Suppressor macrophage treated with lipopolysaccharide for 4 hours (primary cell): ENCODE measurements around the gene DOCK2.
"Not testable (repeated sequence)": the region's sequence is repeated elsewhere in the genome, so short reads cannot be mapped to it uniquely, and the experiment has no call there.

Source experiments
- DNase-seq: peaks from one replicate; pipeline ENCODE4 v3.0.0-alpha.2; 2020

The DOCK2 gene

DNA sequence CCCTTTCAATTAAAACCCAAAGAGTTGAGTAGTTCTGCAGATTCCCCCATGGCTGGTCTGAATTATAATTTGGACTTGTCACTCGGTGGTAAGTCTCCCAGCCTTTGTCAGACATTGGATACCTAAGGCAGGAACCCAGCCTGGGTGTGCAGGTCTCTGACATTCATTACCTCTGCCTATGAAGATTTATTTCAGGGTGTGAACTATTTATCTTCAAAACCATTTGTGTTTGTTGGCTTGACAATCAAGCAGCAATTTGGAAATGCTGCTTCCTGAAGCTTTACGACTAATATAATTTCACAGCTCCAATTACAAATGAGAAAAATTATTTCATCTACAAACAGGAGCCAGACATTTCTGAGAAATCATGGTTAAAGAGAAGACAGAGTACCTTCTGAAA, 160.5 kb downstream of the DOCK2 start:
- no peak for DNase-seq

DNA sequence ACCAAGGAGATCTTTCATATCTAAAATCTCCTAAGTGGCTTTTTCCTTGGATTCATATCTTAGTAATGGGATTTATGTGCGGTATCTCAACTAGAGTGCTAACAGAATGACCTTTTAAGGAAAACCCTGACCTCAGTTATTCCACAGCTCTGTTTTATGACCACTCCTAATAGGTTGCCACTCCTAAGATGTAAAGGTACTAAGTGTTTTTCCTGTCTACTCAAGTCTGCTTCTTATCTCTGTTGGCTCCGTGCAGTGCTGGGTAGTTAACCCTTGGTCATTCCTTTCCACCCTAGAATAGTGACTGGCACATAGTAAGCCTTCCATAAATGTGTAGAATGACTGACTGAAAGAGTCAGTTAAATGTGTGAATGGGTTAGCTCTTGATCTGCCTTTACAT, 161.4 kb downstream of the DOCK2 start:
- no peak for DNase-seq

DNA sequence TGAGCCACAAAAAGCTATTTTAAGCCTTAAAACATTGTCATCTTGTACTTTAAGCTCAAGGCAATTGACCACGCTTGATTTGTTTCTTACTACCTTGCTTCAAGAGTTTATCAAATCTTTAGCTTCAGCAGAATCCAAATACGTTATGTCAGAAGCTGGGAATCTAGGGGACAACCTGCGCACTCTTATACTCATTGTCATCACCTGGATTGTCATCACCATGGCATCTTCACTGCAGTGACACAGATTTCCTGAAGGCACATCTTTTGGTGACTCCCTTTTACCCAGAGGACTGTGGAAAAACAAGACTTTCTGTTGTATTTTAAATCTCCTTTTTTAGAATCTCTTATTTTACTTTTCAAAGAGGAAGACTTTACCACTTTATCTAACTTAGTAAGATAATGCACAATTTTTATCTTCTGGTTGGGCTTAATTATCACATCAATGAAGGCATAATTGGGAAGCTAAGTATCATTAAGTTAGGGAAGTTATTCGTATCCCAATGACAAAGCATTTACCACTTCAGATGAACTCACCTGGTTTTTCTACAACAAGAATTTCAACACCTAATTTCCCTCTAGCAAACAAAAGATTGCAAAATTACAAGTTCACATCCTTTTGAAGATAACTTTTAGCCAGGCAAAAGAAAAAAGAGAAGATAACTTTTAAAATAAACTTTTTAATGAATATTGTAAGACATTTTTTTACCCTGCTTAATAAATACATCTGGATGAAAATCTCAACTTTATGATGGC, 162.0 kb downstream of the DOCK2 start:
- DNase-seq = no peak

DNA sequence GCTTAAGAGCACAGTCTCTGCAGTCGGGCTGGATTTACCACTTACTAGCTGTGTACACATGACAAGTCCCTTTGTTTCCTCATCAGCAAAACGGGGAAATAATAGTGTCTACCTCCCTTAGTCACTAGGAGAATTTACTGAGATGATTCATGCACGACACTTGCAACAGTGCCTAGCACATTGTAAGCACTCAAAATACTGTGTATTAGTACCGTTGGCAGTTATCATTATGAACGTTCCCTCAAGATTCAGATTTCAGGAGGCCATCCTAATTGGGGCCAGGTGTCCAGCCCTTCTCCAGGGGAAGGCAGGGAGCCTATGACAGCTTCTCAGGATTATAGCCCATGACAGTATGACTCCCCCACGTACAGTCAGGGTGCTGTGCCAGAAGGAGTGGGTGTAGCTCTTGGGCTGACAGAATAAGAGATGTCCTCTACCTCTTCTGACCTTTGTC, 164.3 kb downstream of the DOCK2 start:
- DNase-seq = peak; percentile 88

DNA sequence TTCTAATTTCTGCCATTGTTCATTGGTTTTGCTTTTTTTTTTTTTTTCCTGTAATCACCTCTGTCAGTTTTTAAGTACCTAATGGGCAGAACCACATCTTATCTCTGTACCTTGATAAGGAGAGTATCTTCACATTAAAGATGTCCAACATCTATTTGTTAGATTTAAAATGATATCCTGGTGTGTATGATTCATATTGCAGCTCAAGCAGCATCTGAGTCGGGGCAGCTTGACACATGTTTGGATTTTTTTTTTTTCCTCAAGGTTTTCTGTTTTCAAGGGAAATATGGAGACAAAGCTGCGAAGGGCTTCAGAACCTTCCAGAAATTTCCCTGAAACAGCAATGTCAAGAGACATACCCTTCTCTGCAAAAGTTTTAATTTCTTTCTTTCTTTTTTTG, 164.7 kb downstream of the DOCK2 start:
- no peak for DNase-seq

DNA sequence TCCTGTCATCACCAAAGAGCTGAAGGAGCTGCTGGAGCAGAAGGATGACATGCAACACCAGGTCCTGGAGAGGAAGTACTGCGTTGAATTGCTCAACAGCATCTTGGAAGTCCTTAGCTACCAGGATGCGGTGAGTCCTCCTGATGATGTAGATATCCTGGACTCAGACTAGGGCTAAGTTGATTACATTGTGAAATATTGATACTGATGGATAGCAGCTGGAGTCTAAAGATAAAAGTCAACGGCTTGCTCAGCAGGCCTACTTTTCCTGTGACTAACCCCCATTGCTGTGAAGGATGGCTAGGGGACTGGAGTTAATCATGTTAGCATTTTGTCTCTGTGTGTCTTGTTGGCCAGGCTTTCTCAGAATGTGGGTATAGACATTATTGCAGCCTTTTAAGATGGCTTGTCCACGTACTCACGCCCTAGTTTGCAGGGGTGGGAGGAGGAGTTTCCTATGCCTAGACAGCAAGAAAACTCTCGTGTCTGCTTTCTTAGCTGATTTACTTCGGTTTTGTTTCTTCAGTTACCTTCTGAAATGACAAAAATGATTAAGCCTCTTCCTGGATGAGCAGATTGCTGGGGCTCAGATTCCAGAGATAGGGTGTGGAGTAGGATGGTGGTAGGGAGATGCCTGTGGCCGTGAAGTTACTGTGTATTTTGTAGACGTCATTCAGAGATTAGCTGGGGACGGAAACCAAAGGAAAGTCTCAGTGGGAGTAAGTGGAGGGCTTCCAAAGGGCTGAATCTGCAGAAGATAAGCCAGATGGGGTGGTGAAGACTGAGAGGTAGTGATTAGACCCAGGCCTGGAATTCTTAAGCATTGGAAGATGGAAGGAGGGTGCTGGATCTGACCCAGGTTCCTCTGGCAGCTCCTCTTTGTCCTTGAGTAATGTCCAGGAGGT, 166.3 kb downstream of the DOCK2 start:
- DNase-seq = peak; percentile 90

DNA sequence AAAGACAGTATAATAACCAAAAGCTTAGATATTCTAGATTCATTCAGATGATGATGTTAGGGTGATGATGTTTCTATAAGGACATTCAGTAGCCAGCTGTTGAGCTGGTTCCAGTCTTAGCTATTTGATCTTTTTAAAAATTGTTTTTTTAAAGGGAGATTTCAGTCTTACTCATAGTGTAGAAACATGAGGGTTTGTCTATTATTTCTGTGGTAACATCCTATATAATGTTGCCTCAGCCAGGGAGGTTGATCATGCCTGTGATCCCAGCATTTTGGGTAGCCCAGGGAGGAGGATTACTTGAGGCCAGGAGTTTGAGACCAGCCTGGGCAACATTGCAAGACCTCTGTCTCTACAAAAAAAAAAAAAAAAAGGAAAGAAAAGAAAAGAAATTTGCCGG, 167.8 kb downstream of the DOCK2 start:
- DNase-seq = no peak

DNA sequence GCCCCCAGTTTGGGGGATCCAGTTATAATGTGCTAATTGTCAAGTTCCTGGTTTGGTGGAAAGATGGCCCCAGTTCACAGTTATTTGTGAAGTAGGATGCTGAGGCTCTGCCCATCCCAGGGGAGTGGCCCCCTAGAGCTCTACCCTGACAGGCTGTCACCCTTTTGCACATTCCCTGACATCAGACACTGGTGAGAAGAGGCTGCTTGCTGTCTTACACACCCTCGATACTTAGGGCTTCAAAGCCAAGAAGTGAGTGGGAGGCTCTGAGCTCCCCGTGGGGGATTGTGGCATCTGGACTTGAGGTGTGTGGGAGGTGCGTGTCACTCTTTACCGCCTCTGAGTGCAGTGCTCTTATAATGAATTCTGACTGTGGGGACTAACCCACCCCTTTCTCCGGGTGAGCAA, 168.5 kb downstream of the DOCK2 start:
- DNase-seq = peak; percentile 64

DNA sequence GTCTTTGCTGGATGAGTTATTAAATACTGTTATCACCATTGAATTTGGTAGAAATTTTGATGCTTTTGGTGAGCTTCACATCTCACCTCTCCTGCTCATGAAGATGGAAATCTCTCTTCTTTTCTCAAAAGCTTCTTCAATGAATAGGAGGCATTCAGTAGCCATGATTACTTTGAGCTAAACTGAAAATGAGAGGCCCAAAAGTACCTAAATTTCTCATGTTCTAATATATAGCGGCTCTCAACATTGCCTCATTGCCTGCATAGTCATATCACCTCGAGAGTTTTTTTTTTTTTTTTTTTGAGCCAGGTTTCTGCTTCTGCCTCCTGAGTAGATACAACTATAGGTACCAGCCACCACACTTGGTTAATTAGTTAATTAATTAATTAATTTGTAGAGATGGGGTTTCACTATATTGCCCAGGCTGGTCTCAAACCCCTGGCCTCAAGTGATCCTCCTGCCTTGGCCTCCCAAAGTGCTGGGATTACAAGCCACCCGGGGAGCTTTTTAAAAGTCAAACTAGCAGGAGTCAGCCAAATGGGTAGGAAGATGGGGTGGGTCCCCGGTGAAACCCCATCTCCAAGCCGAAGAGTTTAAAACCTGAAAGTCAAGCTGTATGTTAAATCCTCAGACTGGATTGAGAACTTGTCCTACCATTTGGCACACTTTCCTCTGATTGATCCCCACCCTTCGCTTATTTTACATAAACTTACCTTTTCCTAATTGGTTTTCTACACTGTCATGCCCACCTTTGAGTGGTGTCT, 169.0 kb downstream of the DOCK2 start:
- DNase-seq = no peak

DNA sequence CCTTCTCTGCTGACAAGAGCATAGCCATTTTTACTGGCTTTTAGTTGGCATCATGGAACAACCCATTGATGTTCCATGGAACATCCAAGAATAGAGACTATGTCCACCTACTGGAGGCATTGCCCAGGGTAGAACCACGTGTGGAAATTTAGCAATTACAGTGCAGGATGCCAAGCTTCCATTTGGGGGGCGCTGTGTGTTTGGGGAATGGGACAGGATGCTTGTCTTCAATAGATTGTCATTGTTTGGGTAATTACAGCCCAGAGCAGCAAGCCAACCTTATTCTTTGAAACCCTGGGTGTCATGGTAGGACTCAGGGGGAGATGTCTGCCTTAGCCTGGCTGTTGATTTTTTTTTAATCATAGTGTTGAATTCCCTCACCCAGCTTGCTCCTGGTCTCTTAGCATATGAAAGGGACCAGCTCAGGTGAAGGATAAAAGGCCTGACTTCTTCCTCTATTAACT, 171.1 kb downstream of the DOCK2 start:
- no peak for DNase-seq

DNA sequence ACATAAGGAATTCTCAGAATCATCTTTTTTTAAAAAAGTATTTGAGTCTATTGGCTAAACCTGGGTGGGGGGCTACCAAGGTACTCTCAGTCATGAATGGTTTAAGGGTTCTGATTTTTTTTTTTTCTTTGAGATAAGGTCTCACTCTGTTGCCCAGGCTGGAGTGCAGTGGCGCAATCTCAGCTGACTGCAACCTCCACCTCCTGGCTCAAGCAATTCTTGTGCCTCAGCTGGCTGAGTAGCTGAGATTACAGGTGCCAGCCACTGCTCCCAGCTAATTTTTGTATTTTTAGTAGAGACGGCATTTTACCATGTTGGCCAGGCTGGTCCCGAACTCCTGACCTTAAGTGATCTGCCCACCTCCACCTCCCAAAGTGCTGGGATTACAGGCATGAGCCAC, 171.8 kb downstream of the DOCK2 start:
- not testable (repeated sequence) for DNase-seq

DNA sequence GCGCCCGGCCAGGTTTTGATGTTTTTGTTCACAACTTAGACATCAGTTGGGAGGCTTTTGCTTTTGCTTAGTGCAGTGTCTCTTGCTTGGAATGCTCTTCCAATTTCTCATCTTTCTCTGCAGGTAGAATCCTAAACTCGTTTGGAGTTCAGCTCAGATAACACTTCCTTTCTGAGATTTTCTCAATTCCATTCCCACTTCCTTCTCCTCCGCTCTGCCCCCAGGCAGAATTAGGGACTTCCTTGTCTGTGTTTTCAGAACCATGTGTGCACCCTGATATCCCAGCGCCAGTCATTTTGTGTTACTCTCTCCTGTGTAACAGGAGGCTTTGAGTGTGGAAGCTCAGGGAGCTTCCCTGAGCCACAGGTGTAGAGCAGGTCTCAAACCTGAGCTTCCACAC, 172.2 kb downstream of the DOCK2 start:
- no peak for DNase-seq

DNA sequence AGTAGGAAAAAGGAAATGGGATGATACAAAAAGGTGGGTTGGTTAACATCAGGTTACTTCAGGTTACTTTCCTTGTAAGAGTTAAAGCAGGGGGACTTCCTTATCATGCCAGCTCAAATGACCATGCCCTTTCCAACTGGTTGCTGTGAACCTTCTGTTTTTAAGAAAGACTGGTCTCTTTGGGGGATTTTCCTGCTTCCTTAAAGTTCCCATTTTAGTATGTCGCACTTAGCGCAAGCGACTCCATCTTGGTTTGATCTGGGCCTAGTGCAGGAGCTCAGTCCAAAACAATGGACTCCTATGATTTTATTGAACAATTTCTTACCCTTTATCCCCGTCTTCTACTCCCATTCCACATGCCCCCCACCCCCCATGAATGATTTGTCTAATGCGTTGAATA, 173.4 kb downstream of the DOCK2 start:
- no peak for DNase-seq

DNA sequence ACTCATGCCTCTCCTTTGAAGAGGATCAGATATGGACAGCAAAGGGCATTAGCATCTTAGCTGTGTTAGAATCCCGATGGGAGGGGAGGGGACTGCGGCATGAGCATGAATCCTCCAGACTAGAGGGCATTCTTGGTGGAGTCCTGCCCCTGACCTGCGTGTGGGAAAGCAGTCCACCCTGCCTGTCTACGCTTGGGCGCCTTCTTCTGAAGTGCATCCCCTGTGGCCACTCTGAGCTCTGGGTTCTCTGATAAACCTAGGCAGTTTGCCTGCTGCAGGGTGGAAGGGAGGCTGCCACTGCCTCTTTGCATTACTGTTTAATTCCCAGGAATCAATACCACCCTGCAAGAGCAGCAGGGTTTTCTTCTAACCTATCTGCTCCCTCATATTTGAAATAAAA, 173.9 kb downstream of the DOCK2 start:
- no peak for DNase-seq

DNA sequence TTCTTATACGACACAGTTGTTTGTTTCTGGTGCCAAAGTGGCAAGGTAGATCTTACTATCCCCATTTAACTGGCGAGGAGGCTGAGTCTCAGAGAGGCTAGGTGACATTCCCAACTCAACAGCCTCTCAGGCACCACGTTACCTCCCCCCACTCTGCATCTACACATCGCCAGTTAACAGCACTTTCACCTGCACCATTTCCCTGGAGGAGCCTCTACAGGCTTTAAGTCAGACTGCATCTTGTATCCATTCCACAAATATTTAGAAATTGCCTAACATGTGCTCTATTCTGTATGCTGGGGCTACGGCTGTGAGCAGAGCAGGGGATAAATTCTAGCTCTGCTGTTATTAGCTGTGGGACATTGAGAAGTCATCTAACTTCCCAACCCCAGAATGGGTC, 174.6 kb downstream of the DOCK2 start:
- DNase-seq = no peak

DNA sequence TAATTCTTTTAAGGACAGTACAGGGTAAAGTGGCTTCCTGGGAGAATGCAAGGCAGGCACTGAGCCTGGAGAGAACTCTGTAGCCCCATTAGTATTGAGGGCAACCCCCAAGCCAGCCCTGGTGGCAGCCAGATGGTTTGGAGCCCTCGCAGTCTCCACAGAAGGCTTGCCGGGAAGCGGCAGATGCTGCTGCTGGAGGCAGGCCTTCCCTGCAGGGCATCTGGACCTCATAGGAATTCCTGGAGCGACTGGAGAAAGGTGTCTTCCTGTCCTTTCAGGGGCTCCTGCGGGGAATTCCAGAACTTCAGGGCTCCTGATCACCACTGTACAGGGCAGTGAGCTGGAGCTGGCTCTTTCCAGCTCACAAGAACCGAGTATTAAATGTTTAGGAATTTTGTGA, 175.7 kb downstream of the DOCK2 start:
- no peak for DNase-seq

DNA sequence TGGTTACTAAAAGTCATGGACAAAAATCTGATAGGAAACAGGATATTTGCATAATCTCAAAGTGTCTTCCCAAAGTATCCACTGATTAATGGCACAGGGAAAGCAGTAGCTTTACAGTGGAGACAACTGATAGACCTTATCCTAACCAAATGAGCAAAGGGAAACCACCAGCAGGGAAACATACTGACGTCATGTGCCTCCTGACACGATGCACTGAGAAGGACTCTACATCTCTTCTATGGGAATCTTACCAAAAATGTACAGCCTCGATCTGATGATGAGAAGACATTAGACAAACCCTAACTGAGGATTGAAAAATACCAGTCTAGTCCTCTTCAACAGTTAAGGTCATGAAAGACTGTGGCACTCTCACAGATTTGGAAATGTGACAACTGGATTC, 177.0 kb downstream of the DOCK2 start:
- no peak for DNase-seq

DNA sequence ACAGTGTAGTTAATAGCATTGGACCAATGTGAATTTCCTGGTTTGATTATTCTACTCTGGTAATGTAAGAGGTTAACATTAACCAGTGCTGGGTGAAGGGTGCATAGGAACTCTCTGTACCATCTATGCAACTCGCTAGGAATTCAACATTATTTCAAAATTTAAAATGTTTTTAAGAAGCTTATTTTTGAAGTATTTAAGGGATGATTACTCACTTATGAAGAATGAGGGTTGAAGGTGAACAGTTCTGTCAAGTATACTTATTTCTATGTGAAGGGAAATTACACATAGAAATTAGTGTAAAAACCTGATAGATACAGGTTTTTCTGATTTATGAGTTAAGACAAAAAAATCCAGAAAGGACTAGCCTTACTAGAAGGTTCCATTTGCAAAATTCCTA, 177.4 kb downstream of the DOCK2 start:
- no peak for DNase-seq

DNA sequence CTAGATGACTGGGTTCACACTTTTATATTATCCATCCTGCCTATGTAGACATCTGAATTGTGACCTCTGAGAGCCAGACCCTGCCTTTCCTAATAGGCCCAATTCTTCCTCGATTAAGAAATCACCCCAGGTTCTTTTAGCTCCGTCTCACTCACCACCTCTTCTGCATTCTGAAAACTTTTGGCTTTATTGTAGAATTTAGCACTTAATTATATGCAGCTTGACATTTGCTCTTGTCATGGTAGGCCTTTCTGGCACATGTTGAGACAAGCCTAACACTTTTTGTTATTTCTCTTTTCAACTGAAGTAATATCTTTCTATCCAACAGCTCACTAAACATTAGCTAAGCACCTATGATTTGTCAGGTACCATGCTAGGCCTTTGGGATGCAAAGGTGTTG, 180.0 kb downstream of the DOCK2 start:
- DNase-seq = no peak

DNA sequence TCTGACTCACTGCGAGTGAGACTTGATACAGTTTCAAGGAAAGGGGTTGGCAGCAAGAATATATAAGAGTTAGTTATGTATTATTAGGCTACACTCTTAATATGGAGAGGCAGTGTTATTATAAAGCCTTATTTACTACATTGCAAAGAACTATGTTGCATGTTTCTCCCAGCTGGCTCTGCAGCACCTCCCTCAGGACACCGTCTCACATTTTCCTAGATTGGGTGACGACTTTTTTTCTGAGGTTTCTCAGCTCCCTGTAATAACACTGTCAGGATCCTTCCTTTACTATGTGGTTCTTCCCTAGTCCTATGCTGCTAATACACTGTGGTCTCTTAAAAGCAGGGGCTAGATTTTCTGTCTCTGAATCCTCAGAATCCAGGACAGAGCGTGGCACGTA, 189.5 kb downstream of the DOCK2 start:
- DNase-seq = no peak

DNA sequence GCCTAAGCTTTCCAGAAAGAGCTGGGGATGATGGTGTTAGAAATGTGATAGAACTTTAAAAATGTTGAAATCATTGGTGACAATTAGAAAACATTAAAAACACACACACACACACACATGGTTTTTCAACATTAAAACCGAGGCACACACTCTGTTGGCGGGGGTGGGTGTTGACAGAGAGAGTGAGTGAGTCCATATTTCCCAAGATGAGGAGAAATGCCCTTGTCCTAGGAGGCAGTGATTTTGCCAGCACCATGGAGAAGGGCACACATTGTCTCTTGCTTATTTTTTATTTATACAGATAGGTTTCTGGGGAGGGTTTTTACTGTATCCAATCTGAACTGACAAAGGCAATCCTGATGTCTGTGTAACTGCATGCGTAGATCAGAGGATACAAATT, 190.7 kb downstream of the DOCK2 start:
- DNase-seq = no peak

DNA sequence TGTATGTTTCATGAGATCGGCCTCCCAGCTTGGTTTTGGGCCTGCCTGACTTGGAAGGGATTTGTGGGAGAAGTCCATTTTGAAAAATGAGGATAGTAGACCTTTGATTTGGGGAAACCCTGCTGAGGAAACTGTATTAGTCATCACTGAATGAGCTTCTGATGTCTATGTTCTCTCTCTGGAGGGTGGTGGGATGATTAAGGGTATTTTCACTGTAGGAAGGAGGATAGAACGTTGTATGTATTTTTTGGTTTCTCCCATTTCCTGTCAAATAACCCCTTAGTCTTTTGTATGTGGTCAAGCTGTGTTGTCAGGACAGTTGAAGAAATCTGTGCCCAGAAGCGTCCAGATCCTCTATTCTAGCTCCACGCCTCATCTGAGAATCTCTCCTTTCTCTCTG, 191.3 kb downstream of the DOCK2 start:
- DNase-seq = peak; percentile 59

DNA sequence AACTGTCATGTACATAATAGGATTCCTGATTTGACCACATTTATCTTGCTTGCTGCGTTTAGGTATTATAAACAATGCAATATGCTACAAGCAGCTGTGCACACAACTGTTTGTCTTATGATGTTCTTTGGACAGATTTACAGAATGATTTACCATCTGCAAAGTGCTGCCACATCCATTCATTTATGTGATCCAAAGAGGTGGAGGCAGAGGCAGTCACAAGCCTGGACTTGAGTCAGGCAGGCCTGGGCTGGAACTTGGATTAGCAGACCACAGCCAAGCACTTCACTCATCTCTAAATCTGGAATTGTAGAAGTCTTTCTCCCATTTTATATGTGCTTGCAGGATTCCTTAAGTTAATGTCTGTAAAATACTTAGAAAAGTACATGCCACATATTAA, 194.3 kb downstream of the DOCK2 start:
- DNase-seq = no peak
